Left lung (tissue), 10 donors: ENCODE data around the gene PTBP3. TPM values are rescaled to one million over a fixed set of nuclear protein-coding genes. Genes with fewer than 3 reads are reported as not detected.

Source experiments
- ATAC-seq: fragments of 200-7000 bp; cut with Tn5 transposase; one replicate; pipeline ENCODE4 v1.9.1; 2020; ENCODE audit warnings: moderate library complexity
- DNase-seq, 4 donors: peaks; one replicate each; pipeline ENCODE4 v3.0.0-alpha.2; 2013 to 2020
- H3K27ac ChIP-seq, 2 donors: fragments of 200-600 bp; sonication (generic) in 1 of 2; one replicate each; pipeline versions ENCODE4 v1.5.0 to v1.8.0; 2020 to 2021
- H3K27me3 ChIP-seq, 2 donors: fragments of 200-600 bp; sonication (generic) in 1 of 2; one replicate each; pipeline versions ENCODE4 v1.5.0 to v1.8.0; 2020 to 2021
- H3K36me3 ChIP-seq, 2 donors: fragments of 200-600 bp; sonication (generic) in 1 of 2; one replicate each; pipeline versions ENCODE4 v1.5.0 to v1.8.0; 2020 to 2021
- H3K4me1 ChIP-seq, 2 donors: fragments of 200-600 bp; one replicate each; pipeline ENCODE4 v1.8.0; 2021
- H3K4me3 ChIP-seq, 2 donors: fragments of 200-600 bp; sonication (generic) in 1 of 2; one replicate each; pipeline versions ENCODE4 v1.5.0 to v1.8.0; 2020 to 2021; ENCODE audit warnings: mild to moderate bottlenecking in 1 of 2
- H3K9me3 ChIP-seq, 2 donors: fragments of 200-600 bp; sonication (generic) in 1 of 2; one replicate each; pipeline versions ENCODE4 v1.5.0 to v1.8.0; 2020 to 2021
- intact Hi-C, 2 donors: fragments of 100-400 bp; cut with DNase I; formaldehyde crosslinking; loops; one replicate each; pipeline versions ENCODE4 v1.11.2 to v1.14.2; 2022
- polyA plus RNA-seq, 6 donors: library from polyadenylated mRNA; unstranded; fragments of 120-200 nt; gene quantifications; one replicate each; pipeline ENCODE4 v1.2.1, GENCODE V29; 2013; ENCODE audit not compliant: insufficient read length in 6 of 6
- total RNA-seq, 2 donors: library from RNA; stranded (reverse); fragmentation: NEBNext Ultra II Directional; extraction: Animal tissue kit (Norgen Biotek cat#: 25700); gene quantifications; one replicate each; pipeline ENCODE4 v1.2.1, GENCODE V29; 2021
- TF ChIP-seq, protein P1 (sequence below), 2 donors: fragments of 200-600 bp; sonication (generic) in 1 of 2; IDR thresholded peaks; one replicate each; pipeline versions ENCODE4 v1.5.0 to v1.8.0; 2021; ENCODE audit warnings: antibody characterized with exemption in 2 of 2
- donor health status: DM: no; HTN: yes; CAD: no.
- donor health status: DM: no; HTN: no; CAD: no.

The PTBP3 gene
- total and polyA plus RNA-seq, 8 donors = 38.9 to 97.0 (median 45.1) TPM

DNA sequence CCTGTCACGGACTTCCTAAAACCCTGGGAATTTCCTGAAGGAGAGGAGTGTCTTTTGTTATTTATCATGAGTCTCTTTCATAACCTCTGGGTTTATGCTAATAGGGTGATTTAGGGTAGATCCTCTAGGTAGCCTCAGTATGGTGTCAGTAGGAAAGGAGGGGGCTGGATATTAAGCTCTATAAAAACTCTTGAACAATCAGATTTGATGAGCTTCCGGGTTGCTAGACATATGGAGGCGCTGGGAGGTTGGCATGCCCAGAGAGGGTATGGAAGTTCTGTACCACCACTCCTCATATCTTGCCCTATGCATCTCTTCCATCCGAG, 15.6 kb upstream of the PTBP3 start:
- Histone ChIP-seq H3K27me3 (no peaks in the 10 kb centered on the region), H3K4me1 (peaks cover 0 to 10% of the 10 kb centered on the region in 2 donors), H3K4me3 (peak overlapping the region in 1 of 2 donors; percentile 43), H3K36me3 (no peaks in the 10 kb centered on the region), H3K9me3 (no peaks in the 10 kb centered on the region), H3K27ac (no peak overlapping the region)
- ATAC-seq = peak; percentile 20
- intact Hi-C loops = no loop called here
- DNase-seq = no peak
- TF ChIP-seq, protein P1, sequence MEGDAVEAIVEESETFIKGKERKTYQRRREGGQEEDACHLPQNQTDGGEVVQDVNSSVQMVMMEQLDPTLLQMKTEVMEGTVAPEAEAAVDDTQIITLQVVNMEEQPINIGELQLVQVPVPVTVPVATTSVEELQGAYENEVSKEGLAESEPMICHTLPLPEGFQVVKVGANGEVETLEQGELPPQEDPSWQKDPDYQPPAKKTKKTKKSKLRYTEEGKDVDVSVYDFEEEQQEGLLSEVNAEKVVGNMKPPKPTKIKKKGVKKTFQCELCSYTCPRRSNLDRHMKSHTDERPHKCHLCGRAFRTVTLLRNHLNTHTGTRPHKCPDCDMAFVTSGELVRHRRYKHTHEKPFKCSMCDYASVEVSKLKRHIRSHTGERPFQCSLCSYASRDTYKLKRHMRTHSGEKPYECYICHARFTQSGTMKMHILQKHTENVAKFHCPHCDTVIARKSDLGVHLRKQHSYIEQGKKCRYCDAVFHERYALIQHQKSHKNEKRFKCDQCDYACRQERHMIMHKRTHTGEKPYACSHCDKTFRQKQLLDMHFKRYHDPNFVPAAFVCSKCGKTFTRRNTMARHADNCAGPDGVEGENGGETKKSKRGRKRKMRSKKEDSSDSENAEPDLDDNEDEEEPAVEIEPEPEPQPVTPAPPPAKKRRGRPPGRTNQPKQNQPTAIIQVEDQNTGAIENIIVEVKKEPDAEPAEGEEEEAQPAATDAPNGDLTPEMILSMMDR (IDR thresholded peaks at IDR 0.05) = no peak

DNA sequence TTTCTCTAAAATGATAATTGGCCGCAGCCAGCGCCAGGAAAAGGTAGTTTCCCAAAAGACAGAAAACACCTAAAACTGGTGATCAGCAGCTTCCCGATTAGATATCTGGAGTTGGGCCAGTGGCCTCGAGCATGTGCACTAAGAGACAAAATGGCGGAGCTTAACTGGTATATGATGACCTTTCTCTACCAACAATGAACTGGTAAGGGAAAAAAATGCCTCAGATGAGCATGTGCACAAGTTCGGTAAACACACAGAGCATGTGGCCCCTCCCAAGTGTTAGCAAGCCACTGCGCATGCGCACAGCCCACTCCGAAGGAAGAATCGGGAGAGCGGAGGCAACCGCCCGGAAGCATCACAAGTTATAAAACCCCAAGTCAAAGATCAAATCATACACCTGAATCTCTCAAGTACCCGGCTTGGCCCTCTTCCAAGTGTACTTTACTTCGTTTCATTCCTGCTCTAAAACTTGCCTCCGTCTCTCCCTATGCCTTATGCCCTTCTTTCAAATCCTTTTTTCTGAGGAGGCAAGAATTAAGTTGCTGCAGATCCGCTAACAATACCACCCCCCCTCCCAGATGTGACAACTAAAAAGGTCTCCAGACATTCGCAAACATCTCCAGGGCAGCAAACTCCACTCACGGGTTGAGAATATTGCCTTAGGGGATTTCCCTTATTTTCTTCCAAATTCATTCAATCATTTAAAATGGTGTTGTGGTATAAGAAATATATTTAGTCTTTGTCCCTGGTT, 15.0 kb upstream of the PTBP3 start:
- Histone ChIP-seq H3K9me3 (no peaks in the 10 kb centered on the region), H3K4me3 (peak overlapping the region; percentile 29 to 43), H3K4me1 (peaks cover 0 to 10% of the 10 kb centered on the region in 2 donors), H3K27me3 (no peaks in the 10 kb centered on the region), H3K36me3 (no peaks in the 10 kb centered on the region), H3K27ac (no peak overlapping the region)
- ATAC-seq (peak; percentile 88), DNase-seq (peak; percentile 51 to 95 (median 88))
- intact Hi-C loops = no loop called here
- TF ChIP-seq, protein P1 (IDR thresholded peaks at IDR 0.05) = no peak

DNA sequence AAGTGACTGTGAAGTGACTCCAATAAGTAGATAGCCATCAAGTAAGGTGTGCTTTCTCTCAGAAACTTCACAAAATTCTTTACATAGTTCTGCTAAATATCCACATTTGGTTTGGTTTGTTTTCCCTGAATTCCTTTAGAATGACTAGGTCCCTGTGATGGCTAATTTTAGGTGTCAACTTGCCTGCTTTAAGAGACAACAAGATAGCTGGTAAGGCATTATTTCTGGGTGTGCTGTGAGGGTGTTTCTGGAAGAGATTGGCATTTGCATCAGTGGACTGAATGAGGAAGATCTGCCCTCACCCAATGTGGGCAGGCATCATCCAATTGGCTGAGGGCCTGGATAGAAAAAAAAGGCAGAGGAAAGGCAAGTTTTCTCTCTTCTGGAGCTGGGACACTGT, 8.3 kb upstream of the PTBP3 start:
- no peak overlapping the region for H3K27ac ChIP-seq
- TF ChIP-seq, protein P1 (IDR thresholded peaks at IDR 0.05) = no peak
- no peaks in the 10 kb centered on the region for H3K9me3 ChIP-seq
- ATAC-seq (no peak), DNase-seq (no peak)
- intact Hi-C loops = no loop called here
- H3K4me3 ChIP-seq = no peak overlapping the region
- no peaks in the 10 kb centered on the region for H3K4me1 ChIP-seq
- no peaks in the 10 kb centered on the region for H3K36me3 ChIP-seq
- no peaks in the 10 kb centered on the region for H3K27me3 ChIP-seq

DNA sequence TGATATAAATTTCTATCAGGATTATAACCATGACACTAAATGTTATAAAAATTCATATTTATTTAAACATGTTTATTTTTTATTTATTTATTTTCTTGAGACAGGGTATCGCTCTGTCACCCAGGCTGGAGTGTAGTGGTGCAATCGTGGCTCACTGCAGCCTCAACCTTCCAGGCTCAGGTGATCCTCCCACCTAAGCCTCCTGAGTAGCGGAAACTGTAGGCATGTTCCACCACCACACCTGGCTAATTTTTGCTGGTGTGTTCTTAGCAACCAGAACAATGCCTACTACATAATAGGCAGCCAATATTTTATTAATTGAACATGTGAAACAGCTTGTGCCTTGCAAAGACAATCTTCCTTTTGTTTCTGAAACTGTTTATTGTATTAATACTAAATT, 6.5 kb upstream of the PTBP3 start:
- TF ChIP-seq, protein P1 (IDR thresholded peaks at IDR 0.05) = no peak
- ATAC-seq = no peak
- no peaks in the 10 kb centered on the region for H3K36me3 ChIP-seq
- DNase-seq = no peak
- no peaks in the 10 kb centered on the region for H3K4me1 ChIP-seq
- no peak overlapping the region for H3K4me3 ChIP-seq
- no peak overlapping the region for H3K27ac ChIP-seq
- H3K9me3 ChIP-seq = no peaks in the 10 kb centered on the region
- intact Hi-C loops = no loop called here
- no peaks in the 10 kb centered on the region for H3K27me3 ChIP-seq

DNA sequence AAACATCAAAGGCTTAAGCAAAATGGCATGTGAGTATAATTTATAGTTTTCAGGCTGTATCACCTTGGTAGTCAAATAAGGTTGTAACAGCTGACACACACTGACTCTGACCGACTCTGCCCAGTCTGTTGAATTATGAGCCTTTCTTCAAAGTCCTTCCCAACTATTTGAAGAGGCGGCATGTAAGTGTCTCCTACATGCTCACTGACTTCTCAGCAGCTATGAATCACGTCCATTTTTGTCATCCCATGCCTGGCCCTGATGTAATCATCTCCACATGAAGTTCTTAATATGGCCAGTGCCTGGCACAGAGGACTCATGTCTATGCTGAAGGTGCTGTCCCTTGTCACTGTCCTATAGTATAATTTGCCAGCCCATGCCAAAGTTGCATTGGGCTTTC, 5.1 kb upstream of the PTBP3 start:
- H3K27ac ChIP-seq = no peak overlapping the region
- H3K9me3 ChIP-seq = no peaks in the 10 kb centered on the region
- TF ChIP-seq, protein P1 (IDR thresholded peaks at IDR 0.05) = no peak
- ATAC-seq (no peak), DNase-seq (no peak)
- peaks cover 0 to 7% of the 10 kb centered on the region in 2 donors for H3K4me1 ChIP-seq
- H3K27me3 ChIP-seq = no peaks in the 10 kb centered on the region
- H3K4me3 ChIP-seq = no peak overlapping the region
- intact Hi-C loops = no loop called here
- no peaks in the 10 kb centered on the region for H3K36me3 ChIP-seq
